ENCODE data around the gene ARGLU1.

Gene ARGLU1

DNA sequence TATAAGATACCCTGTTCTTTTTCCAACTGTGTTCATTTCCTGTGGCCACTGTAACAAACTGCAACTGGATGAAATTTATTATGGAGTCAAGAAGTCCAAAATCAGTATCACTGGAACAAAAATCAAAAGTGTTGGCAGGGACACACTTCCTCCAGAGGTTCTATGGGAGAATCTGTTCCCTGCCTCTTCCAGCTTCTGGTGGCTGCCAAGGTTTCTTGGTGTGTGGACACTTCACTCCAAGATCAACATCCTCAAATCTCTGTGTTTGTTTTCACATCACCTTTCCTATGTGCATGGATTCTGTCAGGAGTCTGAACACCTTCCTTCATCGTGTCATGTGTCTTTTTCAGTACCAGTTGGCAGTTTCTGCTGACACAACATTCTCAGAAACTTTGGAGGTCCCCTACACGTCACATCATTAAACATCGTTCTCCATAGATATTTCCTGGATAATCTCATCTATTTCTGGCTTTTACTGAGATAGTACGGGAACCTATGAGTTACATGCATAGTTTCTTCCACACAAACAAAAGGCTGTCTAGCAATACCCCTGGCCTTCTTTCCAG, 17.3 kb downstream of the ARGLU1 start:
- TF ChIP-seq, protein P1, sequence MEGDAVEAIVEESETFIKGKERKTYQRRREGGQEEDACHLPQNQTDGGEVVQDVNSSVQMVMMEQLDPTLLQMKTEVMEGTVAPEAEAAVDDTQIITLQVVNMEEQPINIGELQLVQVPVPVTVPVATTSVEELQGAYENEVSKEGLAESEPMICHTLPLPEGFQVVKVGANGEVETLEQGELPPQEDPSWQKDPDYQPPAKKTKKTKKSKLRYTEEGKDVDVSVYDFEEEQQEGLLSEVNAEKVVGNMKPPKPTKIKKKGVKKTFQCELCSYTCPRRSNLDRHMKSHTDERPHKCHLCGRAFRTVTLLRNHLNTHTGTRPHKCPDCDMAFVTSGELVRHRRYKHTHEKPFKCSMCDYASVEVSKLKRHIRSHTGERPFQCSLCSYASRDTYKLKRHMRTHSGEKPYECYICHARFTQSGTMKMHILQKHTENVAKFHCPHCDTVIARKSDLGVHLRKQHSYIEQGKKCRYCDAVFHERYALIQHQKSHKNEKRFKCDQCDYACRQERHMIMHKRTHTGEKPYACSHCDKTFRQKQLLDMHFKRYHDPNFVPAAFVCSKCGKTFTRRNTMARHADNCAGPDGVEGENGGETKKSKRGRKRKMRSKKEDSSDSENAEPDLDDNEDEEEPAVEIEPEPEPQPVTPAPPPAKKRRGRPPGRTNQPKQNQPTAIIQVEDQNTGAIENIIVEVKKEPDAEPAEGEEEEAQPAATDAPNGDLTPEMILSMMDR (IDR thresholded peaks at IDR 0.05; ENCODE audit: low read depth, low read length, missing control alignments): no peak
- no peak for DNase-seq (ENCODE audit: low read depth)
- H3K4me3 ChIP-seq (ENCODE audit: low read depth, low read length): no peak overlapping the region

DNA sequence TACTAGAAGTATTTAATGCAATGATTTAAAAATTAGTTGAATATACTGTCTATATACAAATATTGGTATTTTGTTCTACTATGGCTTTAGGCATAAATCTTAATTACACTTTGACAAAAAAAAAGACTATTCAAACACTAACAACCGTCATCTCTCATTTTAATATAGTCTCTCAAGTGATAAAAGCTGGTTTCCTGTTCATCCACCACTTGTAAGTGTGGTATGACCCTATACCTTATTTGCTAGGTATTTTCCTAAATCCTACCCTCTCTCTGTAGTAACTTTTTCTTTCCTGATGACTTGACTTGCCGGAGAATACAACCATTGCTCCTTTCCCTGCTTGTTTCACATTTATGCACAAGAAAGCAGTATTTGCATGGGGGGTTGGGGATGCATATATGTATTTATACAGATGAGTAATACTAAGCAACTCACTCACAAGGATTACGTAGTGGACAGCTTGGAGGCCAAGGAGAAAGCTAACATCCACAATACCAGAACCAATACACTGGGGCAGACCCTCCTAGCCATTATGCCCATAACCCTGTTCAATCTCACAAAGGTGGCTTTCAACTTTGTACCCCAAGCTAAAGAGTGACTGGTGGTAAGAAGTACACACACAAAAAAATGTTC, 19.8 kb downstream of the ARGLU1 start:
- no peak overlapping the region for H3K4me3 ChIP-seq (ENCODE audit: low read depth, low read length)
- TF ChIP-seq, protein P1 (IDR thresholded peaks at IDR 0.05; ENCODE audit: low read depth, low read length, missing control alignments): no peak
- no peak for DNase-seq (ENCODE audit: low read depth)

DNA sequence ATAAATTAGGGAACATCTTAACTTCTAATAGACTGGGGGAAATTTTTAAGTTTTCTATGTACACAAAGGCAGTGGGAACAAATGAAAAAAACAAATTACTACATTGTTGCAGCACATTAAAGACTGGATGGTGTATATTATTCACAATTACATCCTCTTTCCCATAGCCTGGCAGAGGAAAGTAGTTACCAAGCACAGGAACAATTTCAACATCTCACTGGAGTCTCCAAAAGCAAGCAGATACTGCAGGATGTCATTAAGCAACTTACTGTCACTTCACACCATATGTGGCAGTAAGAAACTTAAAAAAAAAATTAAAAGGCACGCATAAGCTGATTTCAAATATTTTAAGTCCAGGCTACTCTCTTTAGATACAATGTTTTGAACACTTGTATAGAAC, 26.1 kb downstream of the ARGLU1 start:
- DNase-seq (ENCODE audit: low read depth): no peak
- TF ChIP-seq, protein P1 (IDR thresholded peaks at IDR 0.05; ENCODE audit: low read depth, low read length, missing control alignments): no peak
- no peak overlapping the region for H3K4me3 ChIP-seq (ENCODE audit: low read depth, low read length)

DNA sequence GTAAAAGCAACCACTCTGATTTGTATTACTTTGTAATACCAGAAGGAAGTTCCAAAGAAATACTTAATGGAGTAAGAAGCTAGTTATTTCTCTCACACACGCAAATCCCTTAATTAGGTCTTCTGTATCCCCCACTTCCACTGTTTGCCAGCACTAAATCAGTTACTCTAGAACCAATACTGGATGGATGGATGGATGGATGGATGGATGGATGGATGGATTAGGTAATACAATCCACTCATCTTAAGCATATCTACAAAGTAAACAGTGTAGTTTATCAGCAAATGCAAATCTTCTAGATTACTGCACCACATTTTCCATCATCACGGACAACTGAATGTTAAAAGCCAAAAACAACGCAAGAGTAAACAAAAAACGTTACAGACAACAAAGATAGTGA, 27.3 kb downstream of the ARGLU1 start:
- H3K4me3 ChIP-seq (ENCODE audit: low read depth, low read length): no peak overlapping the region
- TF ChIP-seq, protein P1 (IDR thresholded peaks at IDR 0.05; ENCODE audit: low read depth, low read length, missing control alignments): no peak
- DNase-seq (ENCODE audit: low read depth): no peak

DNA sequence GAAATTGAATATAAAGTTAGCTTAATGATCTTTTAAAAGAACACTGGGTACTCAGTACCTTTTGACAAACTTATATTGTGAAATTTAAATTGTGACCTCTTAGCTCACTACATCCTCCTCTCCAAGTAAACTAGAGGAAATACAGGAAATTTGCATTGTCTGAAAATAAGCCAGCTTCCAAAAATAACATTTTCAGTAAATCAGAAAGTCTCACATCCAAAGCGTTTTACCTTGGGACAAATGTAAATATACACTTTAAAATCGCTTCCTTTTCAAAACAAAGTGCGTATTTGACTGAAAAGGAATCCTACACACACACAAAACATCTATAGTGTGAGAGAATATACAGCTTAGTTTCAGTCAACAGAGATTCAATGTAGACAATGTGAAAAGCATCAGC, 30.4 kb downstream of the ARGLU1 start:
- TF ChIP-seq, protein P1 (IDR thresholded peaks at IDR 0.05; ENCODE audit: low read depth, low read length, missing control alignments): no peak
- H3K4me3 ChIP-seq (ENCODE audit: low read depth, low read length): no peak overlapping the region
- no peak for DNase-seq (ENCODE audit: low read depth)

DNA sequence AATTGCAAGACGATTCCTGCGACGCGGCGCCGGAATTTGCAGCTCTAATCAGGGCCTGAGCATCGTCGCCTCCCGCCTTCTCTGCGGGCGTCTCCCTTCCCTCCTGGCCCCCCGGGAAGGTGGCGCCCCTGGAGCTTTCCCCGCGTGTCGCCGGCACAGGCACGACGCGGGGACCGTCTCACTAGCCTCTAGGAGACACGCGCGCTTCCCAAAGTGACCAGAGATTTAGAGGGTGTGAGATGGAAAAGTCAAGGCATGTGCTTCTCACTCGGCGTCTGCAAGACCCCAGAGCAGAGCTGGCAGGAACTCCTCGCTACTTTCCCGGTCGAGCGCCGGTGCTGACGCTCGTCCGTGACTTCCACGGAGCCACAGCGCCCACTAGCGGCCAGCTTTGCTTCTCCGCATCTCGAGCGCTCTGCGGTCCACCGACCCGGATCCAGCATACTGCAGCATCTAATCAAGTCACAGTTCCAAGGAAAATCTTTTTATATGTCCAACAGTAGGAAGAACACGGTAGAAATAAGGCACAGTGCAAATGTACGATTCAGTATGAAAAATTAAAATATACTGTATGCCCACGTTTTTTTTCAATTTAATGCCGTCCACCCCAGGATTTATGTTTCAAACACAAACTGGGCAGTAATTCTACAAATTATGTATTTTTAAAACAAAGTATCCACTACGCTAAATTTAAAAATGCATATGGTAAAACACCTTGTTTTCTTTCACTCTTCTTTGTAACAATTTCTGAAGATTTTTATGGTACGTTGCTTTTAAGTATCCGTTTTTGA, 31.5 kb downstream of the ARGLU1 start:
- DNase-seq (ENCODE audit: low read depth): peak; percentile 49
- peak overlapping the region; percentile 66 for H3K4me3 ChIP-seq (ENCODE audit: low read depth, low read length)
- TF ChIP-seq, protein P1 (IDR thresholded peaks at IDR 0.05; ENCODE audit: low read depth, low read length, missing control alignments): peak; percentile 97
